ENCODE results near the gene NUDT21.
A peak's percentile ranks its signal among the peaks of the same experiment; 100 is the strongest.

The NUDT21 gene

DNA sequence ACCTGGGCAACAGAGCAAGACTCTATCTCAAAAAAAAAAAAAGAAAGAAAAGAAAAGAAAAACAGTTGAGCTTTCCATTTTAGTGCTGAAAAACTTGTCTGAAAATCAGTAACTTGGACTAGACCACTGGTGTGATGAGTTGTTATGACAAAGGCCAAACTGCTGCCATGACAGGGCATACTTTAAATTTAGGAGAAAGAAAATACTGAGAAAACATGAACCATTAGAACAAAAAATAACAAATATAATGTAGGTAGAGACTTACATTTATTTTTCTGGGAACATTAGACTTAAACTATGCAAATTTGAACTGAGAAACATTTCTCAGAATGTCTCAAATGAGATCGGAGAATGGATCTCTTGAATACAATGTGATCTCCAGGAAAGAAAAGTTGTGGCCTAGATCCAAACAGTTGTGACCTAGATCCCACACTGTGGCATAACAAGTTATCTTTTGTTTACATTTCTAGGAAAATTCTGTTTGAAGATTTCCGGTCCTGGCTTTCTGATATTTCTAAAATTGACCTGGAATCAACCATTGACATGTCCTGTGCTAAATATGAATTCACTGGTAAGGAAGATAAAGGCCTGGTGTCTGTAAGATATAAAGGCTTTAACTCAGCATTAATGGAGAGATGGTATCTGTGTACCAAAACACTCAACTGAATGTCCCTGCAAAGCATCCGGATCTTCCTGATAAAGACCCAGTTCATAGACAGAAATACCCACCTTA lies 11.1 kb upstream of the NUDT21 start:
- DNase-seq (ENCODE audit: low spot score): no peak

DNA sequence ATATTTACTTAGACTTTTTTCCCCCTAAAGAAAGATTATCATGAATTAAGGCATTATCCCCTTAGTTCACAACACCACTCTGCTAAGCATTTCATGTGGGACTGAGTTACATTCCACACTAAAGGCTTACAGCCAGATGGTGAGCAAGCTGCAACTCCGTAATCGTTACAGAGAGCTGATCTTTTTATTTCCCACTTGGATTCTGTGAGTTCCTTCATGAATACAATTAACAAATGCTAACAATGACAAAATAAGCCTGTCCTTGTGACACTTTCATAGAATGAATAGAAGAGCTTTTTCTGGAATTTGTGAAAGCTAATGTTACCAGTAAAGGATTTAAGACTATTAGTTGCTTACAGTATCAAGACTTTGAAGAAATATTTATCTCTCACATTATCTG lies 9.0 kb upstream of the NUDT21 start:
- DNase-seq (ENCODE audit: low spot score): no peak

DNA sequence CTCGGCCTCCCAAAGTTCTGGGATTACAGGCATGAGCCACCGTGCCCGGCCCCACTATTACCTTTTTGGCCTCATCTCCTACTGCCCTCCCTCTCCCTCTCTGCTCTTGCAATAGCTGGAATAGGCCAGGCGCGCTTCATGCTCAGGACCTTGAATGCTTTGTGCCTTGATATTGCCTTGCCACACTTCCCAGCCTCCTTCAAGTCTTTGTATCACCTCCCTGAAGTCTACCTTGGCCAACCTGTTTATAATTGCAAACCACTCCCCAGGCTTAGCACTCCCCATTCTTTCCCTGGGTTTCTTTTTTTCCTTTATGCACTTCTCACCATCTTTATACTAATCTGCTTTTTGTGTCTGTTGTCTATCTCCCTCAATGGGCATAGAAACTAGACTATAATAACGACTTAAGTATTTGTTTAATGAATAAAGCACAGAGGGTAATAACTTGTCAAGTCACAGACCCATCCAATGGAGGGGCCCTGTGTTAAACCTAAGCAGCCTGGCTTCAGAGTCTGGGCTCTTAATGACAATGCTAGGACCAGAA lies 6.9 kb upstream of the NUDT21 start:
- DNase-seq (ENCODE audit: low spot score): no peak

DNA sequence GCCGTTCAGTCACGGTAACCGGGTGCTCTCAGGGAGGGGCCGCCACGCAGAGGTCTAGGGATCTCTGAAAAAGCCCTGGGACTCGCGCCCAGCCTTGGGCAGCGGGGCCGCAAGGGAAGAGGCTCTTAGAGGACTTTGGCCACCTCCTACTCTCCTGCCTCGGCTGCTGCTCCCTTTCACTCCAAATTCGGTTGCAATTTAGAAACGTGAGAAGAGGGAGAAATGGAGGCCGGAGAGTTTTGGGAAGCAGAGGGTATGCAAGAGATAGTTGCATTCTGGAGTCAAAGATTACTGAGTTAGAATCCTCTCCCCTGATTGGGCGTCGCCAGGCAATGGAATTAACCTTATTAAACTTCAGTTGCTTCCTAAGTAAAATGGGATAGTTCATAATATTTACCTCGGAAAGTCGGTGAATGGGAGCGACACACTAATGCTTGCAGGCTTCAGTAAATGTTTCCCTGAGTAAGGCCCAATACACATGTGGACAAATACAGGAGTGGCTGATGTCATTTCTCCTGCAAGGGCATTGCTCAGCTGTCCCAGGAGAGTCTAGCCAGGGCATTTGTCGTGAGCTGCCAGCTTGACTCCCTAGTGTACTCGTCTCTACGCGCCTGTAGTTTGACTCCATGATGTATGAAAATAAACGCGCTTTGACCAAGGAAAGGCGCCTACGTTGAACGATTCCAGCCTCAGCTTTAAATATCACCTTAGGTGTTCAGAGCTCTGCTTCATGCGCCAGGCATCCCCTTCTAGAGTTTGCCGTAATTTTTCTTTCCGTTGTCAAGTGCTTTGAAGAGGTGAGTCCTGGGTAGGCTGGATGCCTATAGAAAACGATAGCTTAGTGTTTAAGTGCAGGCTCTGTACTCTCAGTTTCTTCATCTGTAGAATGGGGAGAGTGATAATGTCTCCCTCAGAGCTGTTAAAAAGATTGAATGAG lies 889 bp upstream of the NUDT21 start:
- peak; percentile 45 for DNase-seq (ENCODE audit: low spot score)

DNA sequence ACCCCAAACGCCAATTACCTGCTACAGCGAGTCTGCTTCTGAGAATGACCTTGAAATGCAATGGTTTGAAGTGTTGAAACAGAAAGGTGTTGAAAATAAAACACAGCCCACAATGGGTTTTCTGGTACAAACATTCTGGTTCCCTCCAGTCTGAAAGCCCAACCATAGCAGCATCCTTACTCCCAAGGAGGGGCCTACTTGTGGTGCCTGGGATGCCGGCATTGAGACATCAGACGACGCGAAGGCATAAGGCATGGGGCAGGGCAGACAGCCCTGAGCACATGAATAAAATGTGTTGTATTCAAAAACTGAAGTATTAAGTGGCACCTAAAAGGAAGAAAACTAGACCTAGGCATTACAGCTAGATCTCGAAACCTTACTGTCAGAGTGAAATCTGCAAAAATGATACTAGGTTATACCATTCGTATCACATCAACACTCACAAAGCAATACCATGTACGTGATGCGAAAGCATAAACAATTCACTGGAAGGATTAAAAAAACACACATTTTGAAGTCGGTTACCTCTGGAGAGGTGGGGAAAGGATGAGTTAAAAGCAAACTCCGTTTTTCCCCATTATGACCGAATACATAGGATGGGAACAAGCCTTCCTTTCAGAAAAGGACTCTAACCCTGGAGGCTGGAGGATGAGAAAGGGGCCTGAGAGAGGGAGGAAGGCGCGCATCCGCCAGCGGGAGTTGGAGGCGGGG lies 702 bp downstream of the NUDT21 start:
- peak; percentile 23 for DNase-seq (ENCODE audit: low spot score)

DNA sequence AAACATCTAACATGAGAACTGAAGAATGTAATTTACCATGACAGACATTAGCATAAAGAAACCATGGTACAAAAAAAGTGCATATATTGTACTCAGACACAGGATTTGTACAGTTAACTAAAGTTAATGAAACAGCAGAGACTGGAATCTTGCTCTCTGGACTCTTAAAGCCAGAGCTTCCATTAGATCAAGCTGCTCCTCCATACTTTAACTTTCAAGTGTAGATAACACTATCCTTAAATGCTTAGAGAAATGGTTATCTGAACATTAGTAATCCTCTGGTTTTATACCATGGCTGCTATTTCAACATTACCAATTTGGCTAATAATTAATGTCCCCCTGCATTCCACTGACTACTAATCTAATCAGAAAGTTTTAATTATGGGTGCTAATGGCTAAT lies 3.1 kb downstream of the NUDT21 start:
- no peak for DNase-seq (ENCODE audit: low spot score)

DNA sequence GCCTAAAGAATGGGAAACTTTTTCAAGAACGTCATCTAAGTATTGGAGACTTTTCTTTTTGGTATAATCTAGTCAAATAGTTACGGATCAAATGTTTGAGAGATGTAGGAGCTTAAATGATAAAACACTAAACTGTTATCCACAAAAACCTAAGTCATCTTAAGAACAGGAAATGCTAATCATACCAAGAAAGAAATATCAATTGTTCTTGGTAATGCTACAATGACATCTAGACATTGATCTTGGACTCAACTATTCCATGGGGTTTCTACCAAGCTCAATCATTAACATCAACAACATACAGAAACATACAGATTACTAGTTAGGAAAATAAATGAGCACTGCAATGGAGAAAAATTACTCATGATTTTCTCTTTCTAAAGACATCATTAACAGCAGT lies 3.8 kb downstream of the NUDT21 start:
- DNase-seq (ENCODE audit: low spot score): no peak

DNA sequence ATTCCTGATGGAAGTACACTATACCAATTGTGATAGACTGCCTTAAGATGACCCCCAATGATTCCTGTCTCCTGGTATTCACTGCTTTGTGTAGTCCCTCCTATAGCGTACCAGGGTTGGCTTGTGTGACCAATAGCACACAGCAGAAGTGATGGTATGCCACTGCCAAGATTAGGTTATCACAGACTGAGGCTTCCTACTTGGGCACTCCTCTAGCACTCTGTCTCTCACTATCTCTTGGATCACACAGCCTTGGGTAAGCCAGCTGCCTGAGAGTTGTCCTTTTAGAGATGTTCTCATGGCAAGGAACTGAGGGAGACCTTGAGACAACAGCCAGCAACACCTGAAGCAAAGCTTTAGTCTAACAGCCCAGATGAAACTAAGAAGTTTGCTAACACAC lies 13.1 kb downstream of the NUDT21 start:
- no peak for DNase-seq (ENCODE audit: low spot score)

DNA sequence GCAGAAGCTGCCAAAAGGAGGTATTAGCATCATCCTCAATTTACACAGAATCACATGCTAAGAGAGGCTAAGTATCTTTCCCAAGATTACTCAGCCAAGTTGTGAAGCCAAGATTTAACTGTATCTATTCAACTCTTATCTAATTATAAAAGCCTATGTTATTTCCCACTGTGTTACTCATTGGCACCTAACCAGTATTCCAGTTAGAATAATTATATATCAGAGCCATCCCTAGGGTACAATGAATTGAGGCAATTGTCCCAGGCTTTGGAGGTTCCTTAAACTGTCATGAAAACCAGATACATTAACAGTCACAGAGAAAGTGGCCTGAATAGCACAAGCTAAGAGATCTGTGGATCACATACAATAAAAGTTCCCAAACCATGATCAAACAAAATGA lies 14.9 kb downstream of the NUDT21 start:
- no peak for DNase-seq (ENCODE audit: low spot score)

DNA sequence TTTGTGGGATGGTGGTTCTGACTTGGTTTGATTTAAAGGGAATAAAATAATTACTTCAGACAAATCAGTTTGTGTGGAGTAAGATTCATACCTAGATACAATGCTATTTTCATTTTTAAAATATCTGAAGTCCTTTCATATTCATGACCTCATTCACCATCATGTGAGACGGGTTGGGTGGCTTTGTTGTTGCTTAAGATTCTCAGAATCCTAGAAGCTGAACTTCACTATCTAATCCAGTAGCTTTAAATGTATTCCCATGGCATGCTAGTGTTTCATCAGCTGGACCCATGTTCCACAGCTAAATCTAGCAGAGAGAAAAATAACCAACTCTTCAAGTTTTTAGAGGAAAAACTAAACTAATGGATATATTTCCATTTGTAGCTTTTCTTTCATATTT lies 23.0 kb downstream of the NUDT21 start:
- no peak for DNase-seq (ENCODE audit: low spot score)

DNA sequence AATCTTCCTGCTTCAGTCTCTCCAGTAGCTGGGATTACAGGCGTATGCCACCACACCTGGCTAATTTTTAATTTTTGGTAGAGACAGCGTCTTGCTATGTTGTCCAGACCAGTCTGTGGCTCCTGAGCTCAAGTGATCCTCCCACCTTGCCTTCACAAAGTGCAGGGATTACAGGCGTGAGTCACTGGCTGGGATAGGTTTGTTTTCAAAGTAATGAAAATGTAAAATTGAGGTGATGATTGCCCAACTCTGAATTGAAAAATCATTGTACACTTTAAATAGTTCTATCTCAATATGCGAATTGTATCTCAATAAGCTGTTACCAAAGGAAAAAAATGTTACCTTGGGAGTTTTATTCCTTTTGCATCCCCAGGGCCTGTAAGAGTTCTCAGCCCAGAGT lies 24.5 kb downstream of the NUDT21 start:
- DNase-seq (ENCODE audit: low spot score): no peak

DNA sequence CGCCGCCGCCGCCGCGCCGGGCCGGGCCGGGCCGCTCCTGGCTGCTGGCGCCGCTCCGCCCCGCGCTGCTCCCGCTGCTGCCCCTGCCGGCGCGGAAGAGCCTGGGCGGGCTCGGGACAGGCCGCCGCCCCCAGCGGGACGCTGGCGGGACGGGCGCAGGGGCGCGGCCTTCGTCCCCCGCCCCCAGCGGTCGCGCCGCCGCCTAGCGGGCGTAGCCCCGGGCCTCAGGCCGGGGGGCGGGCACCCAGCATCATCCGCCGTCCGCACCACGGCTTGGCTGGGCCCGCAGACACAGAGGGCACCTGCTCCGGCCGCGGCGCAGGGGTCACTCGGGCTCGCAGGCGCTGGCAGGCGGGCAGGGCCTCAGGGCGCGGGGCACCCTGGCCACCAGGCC lies 25.7 kb downstream of the NUDT21 start, which contains the start of gene AMFR:
TSS of gene AMFR (minus strand) at position 107 of the 394 bp plus-strand sequence. CDS start 218 bp downstream, outside the sequence.
- DNase-seq (ENCODE audit: low spot score): peak; percentile 86

DNA sequence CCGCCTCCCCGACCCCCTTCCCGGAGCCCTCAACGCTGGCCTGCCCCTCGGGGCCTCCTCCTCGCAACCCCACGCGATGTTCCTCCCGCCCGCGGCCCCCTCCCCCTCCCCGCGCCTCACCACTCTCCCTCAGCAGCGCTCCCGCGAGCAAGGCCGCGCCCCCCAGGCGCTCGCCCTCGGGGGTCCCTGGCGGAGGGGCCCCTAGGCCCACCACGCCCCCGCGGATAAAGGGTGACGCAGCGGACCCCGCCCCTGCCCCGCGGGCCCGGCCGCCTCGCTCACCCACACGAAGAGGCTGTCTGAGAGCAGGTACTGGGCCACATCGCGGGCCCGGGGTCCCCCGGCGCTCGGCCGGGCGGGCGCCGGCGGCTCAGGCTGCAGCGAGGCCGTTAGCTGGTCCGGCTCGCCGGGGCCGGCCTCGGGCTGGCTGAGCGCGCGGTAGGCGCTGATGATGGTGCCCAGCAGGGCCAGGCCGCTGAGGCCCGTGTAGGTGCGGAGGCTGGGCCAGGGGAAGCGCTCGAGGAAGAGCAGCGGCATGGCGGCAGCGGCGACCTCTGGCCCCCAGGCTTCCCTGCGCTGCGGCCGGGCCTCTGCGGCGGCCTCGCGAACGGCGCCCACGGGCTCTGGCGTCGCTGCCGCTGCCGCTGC lies 26.2 kb downstream of the NUDT21 start:
- peak; percentile 26 for DNase-seq (ENCODE audit: low spot score)

DNA sequence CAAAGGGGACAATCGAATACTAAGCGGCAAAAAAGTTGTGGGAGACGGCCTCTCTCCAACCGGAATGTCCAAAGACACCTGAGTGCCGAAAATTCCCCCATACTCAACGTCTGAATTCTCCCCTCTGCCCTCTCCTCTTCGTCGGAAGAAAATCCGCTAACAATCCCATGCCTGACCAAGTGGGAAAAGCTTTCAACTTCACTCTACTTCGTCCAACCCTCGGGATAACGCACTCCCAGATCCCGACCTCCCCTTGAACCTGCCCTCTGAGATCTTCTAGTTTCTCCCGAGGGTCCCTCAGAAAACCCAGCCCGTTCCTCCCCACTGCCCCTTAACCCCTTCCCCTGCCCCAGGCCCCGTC lies 26.7 kb downstream of the NUDT21 start:
- peak; percentile 14 for DNase-seq (ENCODE audit: low spot score)

DNA sequence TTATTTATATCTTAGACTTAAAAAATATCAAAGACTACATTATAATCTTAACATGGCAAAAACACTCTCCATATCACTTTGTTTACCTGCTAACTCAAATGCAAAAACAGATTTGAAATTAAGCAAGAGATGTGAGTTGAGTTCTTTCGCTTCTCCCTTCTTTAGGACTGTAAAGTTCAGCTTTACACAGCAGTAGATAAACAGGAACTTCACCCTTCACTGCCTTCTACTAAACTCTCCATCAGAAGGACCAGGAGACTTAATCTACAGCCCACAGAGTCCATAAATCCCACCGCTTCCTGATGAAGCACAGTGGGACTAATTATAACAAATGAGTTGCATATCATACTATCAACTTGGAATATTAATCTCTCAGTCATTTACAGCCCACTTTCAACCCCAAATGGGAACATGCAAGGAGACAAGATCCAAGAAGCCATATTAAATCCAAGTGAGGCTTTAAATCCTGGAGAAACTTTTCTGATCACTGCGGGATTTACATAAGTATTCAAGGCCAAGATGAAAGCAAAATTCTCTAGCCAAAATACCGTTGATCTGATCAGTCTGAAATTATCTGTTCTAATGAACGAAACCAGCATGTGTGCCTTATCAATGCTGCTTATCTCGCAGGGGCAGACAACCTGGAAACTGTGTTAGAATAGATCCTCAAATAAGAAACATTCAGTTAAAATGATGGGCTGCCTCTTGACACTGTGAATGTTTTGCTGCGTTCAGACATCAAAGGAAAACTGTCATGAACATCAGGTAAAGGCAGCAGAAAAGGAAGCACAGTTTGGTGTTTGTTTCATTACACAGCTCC lies 27.3 kb downstream of the NUDT21 start:
- no peak for DNase-seq (ENCODE audit: low spot score)

DNA sequence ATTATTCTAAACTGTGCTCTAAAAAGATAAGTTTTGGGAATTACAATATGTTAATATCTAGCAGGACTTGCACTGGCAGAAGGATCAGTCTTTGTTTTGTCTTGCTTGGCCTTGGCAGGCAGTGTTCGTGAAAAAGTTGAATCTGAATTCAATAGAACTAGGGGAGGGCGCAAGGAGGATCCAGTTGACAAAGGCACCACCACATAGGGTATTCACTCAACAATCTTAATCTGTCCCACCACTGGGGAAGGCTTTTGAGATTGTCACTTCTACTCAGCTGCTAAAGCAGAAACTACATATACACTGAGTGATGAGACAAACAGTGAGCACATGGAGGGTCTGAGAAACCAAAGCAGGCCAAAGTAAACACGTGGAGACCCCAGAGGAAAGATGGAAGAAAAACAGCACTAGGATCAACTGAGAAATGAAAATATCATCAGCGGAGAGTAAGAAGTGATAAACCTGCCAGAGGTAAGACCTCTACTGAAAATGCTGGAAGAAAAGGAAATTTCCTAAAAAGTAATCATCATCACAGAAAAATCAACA lies 28.2 kb downstream of the NUDT21 start:
- no peak for DNase-seq (ENCODE audit: low spot score)

DNA sequence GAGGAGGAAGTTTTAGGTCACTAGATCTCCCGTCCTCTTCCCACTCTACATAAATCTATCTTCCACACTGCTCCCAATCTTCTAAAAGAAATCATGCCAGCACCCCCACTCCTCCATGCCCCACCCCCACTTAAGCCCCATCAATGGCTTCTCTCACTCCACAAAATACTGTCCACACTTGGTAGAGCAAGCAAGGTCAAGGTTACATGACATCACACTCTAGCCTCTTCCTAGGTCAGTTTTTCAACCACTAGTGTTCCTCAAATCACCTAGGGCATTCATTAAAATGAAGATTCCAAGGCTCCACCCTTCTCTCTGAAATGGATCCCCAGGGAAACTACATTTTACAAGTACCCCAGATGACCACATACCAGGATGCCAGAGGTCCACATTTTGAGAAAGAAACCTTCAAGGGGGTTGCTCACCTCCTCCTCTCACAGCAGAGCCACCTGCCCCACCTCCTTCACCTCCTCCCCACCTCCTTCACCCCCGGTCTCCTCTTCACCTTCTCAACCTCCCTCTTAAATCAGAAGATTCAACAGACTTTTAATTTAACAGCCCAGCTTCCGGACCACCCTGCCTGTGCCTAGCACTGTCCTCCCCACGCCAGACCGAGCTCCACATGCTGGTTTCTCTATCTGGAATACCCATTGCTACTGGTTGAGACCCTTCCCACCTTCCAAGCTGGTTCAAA lies 29.0 kb downstream of the NUDT21 start:
- DNase-seq (ENCODE audit: low spot score): no peak

DNA sequence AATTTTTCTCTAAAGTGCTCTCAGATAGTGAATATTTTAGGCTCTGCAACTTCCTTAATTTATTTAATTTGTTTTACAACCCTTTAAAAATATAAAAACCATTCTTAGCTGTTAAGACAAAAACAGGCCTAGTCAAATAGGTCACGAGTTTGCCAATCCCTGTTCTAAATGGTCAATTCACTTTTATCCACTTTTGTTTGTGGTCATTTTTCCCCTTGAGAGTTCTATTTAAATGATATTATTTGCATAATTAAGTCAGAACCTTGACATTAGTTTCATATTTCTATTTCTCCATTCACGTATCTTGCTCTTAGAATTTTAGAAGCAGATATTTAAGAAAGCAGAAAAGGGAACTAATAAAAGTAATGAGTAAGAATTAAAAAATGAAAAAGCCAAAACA lies 29.8 kb downstream of the NUDT21 start:
- no peak for DNase-seq (ENCODE audit: low spot score)

DNA sequence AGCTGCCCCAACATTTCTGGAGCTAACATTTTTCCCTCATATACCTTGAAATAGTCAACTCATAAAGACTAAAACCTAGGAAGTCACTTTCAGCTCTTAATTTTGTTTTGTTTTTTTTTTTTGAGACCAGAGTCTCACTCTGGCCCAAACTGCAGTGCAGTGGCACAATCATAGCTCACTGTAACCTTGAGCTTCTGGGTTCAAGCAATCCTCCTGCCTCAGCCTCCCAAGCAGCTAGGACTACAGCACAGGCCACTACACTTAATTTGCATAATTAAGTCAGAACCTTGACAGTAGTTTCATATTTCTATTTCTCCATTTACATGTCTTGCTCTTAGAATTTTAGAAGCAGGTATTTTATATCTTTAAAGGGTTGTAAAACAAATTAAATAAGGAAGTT lies 30.5 kb downstream of the NUDT21 start:
- DNase-seq (ENCODE audit: low spot score): no peak

Measured in hepatic stellate cell (primary cell).